HepG2 (cell line): ENCODE data around the gene HDLBP. TPM values are rescaled to one million over a fixed set of nuclear protein-coding genes. Genes with fewer than 3 reads are reported as not detected.
A peak's percentile ranks its signal among the peaks of the same experiment; 100 is the strongest.

Experiments used
- HNF4G ChIP-seq, 2 experiments: sonication (generic) in 1 of 2; formaldehyde crosslinking in 1 of 2; IDR thresholded peaks; 2 replicates each; pipeline versions ENCODE4 v1.4.0 to v1.6.1; 2011 to 2020; ENCODE audit warnings: borderline replicate concordance in 2 of 2, low read depth in 2 of 2, mild to moderate bottlenecking in 2 of 2, low read length in 1 of 2, missing genetic modification reagents in 1 of 2, moderate library complexity in 1 of 2
- SRSF9 ChIP-seq: fragments of 200-400 bp; formaldehyde crosslinking; IDR thresholded peaks from 2 replicates; pipeline ENCODE4 v1.6.1; 2018; ENCODE audit warnings: borderline replicate concordance, mild to moderate bottlenecking, low read depth, low read length; ENCODE audit not compliant: insufficient read depth, poor library complexity, severe bottlenecking
- SRY ChIP-seq: sonication (generic); formaldehyde crosslinking; IDR thresholded peaks from 2 replicates; pipeline ENCODE4 v1.8.0; 2022; ENCODE audit warnings: mild to moderate bottlenecking, missing genetic modification reagents
- ZNF367 ChIP-seq: sonication (generic); formaldehyde crosslinking; IDR thresholded peaks from 2 replicates; pipeline ENCODE4 v1.4.0; 2020; ENCODE audit warnings: missing genetic modification reagents, borderline replicate concordance
- ZNF543 ChIP-seq: sonication (generic); formaldehyde crosslinking; IDR thresholded peaks from 2 replicates; pipeline ENCODE4 v1.4.0; 2020; ENCODE audit warnings: mild to moderate bottlenecking, missing genetic modification reagents
- ZNF569 ChIP-seq: sonication (generic); formaldehyde crosslinking; IDR thresholded peaks from 2 replicates; pipeline ENCODE4 v1.5.0; 2020; ENCODE audit warnings: mild to moderate bottlenecking, missing genetic modification reagents, moderate library complexity, borderline replicate concordance
- ZNF775 ChIP-seq: sonication (generic); formaldehyde crosslinking; IDR thresholded peaks from 2 replicates; pipeline ENCODE4 v1.4.0; 2020; ENCODE audit warnings: missing genetic modification reagents, mild to moderate bottlenecking, moderate library complexity, borderline replicate concordance
- ZSCAN25 ChIP-seq: sonication (generic); formaldehyde crosslinking; IDR thresholded peaks from 2 replicates; pipeline ENCODE4 v1.8.0; 2022; ENCODE audit warnings: mild to moderate bottlenecking, missing genetic modification reagents
- polyA plus RNA-seq, 8 experiments: library from polyadenylated mRNA; depleted of rRNA in 3 of 8; stranded (reverse) in 7 of 8; unstranded in 1 of 8; fragments of >200 nt; fragmentation: Illumina TruSeq in 4 of 8; extraction: Trizol in 4 of 8; gene quantifications; 2 replicates each; pipeline versions ENCODE4 v1.2.1 to v1.2.3, GENCODE V29; 2011 to 2016; ENCODE audit warnings: low read depth in 4 of 8, missing spikeins in 1 of 8, mixed read lengths in 1 of 8; ENCODE audit not compliant: insufficient read depth in 1 of 8
- total RNA-seq, 5 experiments: library from RNA; depleted of rRNA; stranded (reverse); fragments of >200 nt; fragmentation: Illumina TruSeq; extraction: Trizol; gene quantifications; 2 replicates each; pipeline ENCODE4 v1.2.3, GENCODE V29; 2016; ENCODE audit warnings: low read depth in 1 of 5
- TF ChIP-seq, protein P1 (sequence below): sonication (generic); formaldehyde crosslinking; IDR thresholded peaks from 2 replicates; pipeline ENCODE4 v1.4.0; 2020; ENCODE audit warnings: missing genetic modification reagents
- TF ChIP-seq, protein P2 (sequence below): sonication (generic); formaldehyde crosslinking; IDR thresholded peaks from 2 replicates; pipeline ENCODE4 v1.4.0; 2020; ENCODE audit warnings: missing genetic modification reagents
- TF ChIP-seq, protein P3 (sequence below), 2 experiments: fragments of 450-650 bp in 1 of 2; sonication (generic) in 1 of 2; formaldehyde crosslinking; IDR thresholded peaks; 2 replicates each; pipeline versions ENCODE4 v1.5.0 to v1.8.0; 2020 to 2022; ENCODE audit warnings: mild to moderate bottlenecking in 1 of 2, missing genetic modification reagents in 1 of 2
- TF ChIP-seq, protein P4 (sequence below): sonication (generic); formaldehyde crosslinking; IDR thresholded peaks from 2 replicates; pipeline ENCODE4 v1.4.0; 2020; ENCODE audit warnings: missing genetic modification reagents, borderline replicate concordance
- TF ChIP-seq, protein P5 (sequence below), 2 experiments: IDR thresholded peaks; 2 replicates each; pipeline ENCODE4 v1.6.1; 2011 to 2012; ENCODE audit warnings: low read length in 2 of 2, borderline replicate concordance in 1 of 2, low read depth in 1 of 2, mild to moderate bottlenecking in 1 of 2, moderate library complexity in 1 of 2

The HDLBP gene
- total and polyA plus RNA-seq, 2 of the 13 experiments (the other 11 are each of a cell fraction or from before 2014, with no cell fraction given) = 464 to 707 TPM

DNA sequence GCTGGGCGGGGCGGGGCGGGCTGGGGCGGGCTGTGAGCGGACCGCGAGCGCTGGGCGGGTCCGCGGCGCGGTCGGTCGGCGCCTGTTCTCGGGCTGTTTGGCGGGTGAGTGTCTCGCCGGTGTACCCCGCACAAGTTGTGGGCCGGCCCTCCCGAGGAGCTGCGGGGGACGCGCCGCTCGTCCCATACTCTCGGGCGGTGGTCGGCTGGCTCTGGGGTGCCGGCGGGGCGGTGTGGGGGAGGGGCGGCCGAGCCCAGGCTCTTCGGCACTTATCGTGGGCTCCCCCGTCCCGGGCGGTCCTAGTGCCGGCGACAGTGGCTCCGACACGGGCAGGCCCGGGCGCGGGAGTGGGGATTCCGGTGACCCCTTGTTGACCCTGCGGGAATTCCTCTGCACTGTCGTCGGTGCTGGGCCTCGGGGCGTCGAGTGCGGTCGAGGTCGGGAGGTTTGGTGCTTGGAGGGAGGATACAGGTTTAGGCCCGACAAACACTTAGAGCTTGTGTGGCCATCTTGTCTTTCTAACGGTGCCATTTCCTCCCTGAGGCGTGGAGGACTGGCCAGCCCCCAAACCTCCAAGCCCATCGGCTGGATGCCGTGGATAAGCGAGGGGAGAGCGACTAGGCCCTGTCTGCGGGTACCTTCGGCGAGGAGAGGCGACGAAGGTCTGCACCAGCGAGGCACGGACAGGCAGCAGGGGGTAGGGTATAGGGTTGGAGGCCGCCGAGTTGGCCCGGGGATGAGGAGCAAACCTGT, 583 bp upstream of the HDLBP start, which contains the start of gene SEPTIN2 (continued):
- TF ChIP-seq ZNF775 (CRISPR knock-in tag) (0 out of 2 replicates have a peak, but pooled peaks have one; percentile 80), HNF4G (IDR thresholded peaks at IDR 0.05; ENCODE audit: borderline replicate concordance, low read depth, low read length) (0 out of 2 replicates have a peak, but pooled peaks have one; percentile 9), HNF4G (CRISPR knock-in tag; IDR thresholded peaks at IDR 0.05; ENCODE audit: borderline replicate concordance, low read depth) (peak; percentile 68), ZNF367 (CRISPR knock-in tag) (peak; percentile 28; the same call in 1 of the 2 replicates), ZNF569 (CRISPR knock-in tag) (no peak), ZNF543 (CRISPR knock-in tag) (no peak; the same call in 1 of the 2 replicates), ZSCAN25 (CRISPR knock-in tag) (peak; percentile 29; the same call in 1 of the 2 replicates), SRY (CRISPR knock-in tag) (peak; percentile 82; the same call in 1 of the 2 replicates), SRSF9 (no peak)
- TF ChIP-seq, protein P1, sequence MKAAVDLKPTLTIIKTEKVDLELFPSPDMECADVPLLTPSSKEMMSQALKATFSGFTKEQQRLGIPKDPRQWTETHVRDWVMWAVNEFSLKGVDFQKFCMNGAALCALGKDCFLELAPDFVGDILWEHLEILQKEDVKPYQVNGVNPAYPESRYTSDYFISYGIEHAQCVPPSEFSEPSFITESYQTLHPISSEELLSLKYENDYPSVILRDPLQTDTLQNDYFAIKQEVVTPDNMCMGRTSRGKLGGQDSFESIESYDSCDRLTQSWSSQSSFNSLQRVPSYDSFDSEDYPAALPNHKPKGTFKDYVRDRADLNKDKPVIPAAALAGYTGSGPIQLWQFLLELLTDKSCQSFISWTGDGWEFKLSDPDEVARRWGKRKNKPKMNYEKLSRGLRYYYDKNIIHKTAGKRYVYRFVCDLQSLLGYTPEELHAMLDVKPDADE (CRISPR knock-in tag) = no peak
- TF ChIP-seq, protein P2, sequence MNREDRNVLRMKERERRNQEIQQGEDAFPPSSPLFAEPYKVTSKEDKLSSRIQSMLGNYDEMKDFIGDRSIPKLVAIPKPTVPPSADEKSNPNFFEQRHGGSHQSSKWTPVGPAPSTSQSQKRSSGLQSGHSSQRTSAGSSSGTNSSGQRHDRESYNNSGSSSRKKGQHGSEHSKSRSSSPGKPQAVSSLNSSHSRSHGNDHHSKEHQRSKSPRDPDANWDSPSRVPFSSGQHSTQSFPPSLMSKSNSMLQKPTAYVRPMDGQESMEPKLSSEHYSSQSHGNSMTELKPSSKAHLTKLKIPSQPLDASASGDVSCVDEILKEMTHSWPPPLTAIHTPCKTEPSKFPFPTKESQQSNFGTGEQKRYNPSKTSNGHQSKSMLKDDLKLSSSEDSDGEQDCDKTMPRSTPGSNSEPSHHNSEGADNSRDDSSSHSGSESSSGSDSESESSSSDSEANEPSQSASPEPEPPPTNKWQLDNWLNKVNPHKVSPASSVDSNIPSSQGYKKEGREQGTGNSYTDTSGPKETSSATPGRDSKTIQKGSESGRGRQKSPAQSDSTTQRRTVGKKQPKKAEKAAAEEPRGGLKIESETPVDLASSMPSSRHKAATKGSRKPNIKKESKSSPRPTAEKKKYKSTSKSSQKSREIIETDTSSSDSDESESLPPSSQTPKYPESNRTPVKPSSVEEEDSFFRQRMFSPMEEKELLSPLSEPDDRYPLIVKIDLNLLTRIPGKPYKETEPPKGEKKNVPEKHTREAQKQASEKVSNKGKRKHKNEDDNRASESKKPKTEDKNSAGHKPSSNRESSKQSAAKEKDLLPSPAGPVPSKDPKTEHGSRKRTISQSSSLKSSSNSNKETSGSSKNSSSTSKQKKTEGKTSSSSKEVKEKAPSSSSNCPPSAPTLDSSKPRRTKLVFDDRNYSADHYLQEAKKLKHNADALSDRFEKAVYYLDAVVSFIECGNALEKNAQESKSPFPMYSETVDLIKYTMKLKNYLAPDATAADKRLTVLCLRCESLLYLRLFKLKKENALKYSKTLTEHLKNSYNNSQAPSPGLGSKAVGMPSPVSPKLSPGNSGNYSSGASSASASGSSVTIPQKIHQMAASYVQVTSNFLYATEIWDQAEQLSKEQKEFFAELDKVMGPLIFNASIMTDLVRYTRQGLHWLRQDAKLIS (CRISPR knock-in tag) = 0 out of 2 replicates have a peak, but pooled peaks have one; percentile 22
- TF ChIP-seq, protein P3, sequence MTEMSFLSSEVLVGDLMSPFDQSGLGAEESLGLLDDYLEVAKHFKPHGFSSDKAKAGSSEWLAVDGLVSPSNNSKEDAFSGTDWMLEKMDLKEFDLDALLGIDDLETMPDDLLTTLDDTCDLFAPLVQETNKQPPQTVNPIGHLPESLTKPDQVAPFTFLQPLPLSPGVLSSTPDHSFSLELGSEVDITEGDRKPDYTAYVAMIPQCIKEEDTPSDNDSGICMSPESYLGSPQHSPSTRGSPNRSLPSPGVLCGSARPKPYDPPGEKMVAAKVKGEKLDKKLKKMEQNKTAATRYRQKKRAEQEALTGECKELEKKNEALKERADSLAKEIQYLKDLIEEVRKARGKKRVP (CRISPR knock-in tag; IDR thresholded peaks at IDR 0.05) = no peak
- TF ChIP-seq, protein P4, sequence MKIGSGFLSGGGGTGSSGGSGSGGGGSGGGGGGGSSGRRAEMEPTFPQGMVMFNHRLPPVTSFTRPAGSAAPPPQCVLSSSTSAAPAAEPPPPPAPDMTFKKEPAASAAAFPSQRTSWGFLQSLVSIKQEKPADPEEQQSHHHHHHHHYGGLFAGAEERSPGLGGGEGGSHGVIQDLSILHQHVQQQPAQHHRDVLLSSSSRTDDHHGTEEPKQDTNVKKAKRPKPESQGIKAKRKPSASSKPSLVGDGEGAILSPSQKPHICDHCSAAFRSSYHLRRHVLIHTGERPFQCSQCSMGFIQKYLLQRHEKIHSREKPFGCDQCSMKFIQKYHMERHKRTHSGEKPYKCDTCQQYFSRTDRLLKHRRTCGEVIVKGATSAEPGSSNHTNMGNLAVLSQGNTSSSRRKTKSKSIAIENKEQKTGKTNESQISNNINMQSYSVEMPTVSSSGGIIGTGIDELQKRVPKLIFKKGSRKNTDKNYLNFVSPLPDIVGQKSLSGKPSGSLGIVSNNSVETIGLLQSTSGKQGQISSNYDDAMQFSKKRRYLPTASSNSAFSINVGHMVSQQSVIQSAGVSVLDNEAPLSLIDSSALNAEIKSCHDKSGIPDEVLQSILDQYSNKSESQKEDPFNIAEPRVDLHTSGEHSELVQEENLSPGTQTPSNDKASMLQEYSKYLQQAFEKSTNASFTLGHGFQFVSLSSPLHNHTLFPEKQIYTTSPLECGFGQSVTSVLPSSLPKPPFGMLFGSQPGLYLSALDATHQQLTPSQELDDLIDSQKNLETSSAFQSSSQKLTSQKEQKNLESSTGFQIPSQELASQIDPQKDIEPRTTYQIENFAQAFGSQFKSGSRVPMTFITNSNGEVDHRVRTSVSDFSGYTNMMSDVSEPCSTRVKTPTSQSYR (CRISPR knock-in tag) = peak; percentile 92
- TF ChIP-seq, protein P5, sequence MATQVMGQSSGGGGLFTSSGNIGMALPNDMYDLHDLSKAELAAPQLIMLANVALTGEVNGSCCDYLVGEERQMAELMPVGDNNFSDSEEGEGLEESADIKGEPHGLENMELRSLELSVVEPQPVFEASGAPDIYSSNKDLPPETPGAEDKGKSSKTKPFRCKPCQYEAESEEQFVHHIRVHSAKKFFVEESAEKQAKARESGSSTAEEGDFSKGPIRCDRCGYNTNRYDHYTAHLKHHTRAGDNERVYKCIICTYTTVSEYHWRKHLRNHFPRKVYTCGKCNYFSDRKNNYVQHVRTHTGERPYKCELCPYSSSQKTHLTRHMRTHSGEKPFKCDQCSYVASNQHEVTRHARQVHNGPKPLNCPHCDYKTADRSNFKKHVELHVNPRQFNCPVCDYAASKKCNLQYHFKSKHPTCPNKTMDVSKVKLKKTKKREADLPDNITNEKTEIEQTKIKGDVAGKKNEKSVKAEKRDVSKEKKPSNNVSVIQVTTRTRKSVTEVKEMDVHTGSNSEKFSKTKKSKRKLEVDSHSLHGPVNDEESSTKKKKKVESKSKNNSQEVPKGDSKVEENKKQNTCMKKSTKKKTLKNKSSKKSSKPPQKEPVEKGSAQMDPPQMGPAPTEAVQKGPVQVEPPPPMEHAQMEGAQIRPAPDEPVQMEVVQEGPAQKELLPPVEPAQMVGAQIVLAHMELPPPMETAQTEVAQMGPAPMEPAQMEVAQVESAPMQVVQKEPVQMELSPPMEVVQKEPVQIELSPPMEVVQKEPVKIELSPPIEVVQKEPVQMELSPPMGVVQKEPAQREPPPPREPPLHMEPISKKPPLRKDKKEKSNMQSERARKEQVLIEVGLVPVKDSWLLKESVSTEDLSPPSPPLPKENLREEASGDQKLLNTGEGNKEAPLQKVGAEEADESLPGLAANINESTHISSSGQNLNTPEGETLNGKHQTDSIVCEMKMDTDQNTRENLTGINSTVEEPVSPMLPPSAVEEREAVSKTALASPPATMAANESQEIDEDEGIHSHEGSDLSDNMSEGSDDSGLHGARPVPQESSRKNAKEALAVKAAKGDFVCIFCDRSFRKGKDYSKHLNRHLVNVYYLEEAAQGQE (IDR thresholded peaks at IDR 0.05; ENCODE audit: borderline replicate concordance in 1 of 2, low read depth in 1 of 2, low read length in 2 of 2) = no peak; a peak in 1 of 4 replicates
